Lower leg skin (tissue), 4 donors: ENCODE measurements around the gene OGDH. TPM values are rescaled to one million over a fixed set of nuclear protein-coding genes. Genes with fewer than 3 reads are reported as not detected.
A peak's percentile ranks its signal among the peaks of the same experiment; 100 is the strongest.

ENCODE experiments used
- DNase-seq, 2 donors: peaks; one replicate each; pipeline ENCODE4 v3.0.0-alpha.2; 2019; ENCODE audit warnings: low spot score in 2 of 2
- H3K4me3 ChIP-seq: fragments of 200-600 bp; sonication (generic); 2 replicates; pipeline ENCODE4 v1.5.1; 2017; ENCODE audit warnings: mild to moderate bottlenecking, low read depth; ENCODE audit not compliant: poor library complexity, severe bottlenecking
- POLR2A ChIP-seq, 2 donors: fragments of 450-650 bp; IDR thresholded peaks; one replicate each; pipeline ENCODE4 v1.6.1; 2016 to 2017; ENCODE audit warnings: antibody characterized with exemption in 2 of 2, mild to moderate bottlenecking in 1 of 2, moderate library complexity in 1 of 2
- WGBS, 2 donors: methylation state at CpG; one replicate each; pipeline ENCODE4 v1.1.5; 2018; 5-methylcytosine and 5-hydroxymethylcytosine counted together
- intact Hi-C: fragments of 100-400 bp; cut with DNase I; formaldehyde crosslinking; loops from one replicate; pipeline ENCODE4 v1.15.0; 2023; ENCODE audit warnings: low total_unique reads
- total RNA-seq, 4 donors: library from RNA; depleted of rRNA; stranded (reverse); fragments of >200 nt; gene quantifications; one replicate each; pipeline ENCODE4 v1.1.0, GENCODE V29; 2016
- TF ChIP-seq, protein P1 (sequence below), 3 donors: fragments of 450-650 bp; IDR thresholded peaks; one replicate each; pipeline ENCODE4 v1.5.1; 2016; ENCODE audit warnings: antibody characterized with exemption in 3 of 3, mild to moderate bottlenecking in 3 of 3, moderate library complexity in 2 of 3

The OGDH gene
- total RNA-seq, 4 donors from 2014 or later, result 106 to 152 (median 126) TPM

DNA sequence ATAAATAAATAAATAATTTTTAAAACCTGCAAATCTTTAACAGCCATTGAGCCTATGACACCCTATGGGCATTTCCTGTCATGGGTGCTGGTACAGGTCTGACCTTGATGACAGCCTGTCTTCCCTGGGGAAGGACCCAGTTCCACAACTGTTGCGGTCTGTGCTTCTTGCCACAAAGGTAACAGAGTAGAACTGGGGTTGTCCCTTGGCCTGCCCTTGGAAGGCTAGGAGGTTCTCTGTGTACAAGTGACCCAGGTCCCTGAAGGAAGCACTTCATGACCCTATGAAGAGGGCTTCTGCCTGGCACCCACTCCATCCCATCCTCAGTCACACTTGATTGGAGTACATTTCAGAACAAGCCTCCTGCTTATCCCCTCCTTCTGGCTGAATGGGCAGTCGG is 66.9 kb downstream of the OGDH start:
- intact Hi-C loops, result no loop called here
- H3K4me3 ChIP-seq, result no peak overlapping the region
- peak in 1 of 2 donors; percentile 42 for DNase-seq
- 95 to 96% methylated on average over 2 of the region's 2 CpGs for WGBS, 2 donors
- TF ChIP-seq, protein P1, sequence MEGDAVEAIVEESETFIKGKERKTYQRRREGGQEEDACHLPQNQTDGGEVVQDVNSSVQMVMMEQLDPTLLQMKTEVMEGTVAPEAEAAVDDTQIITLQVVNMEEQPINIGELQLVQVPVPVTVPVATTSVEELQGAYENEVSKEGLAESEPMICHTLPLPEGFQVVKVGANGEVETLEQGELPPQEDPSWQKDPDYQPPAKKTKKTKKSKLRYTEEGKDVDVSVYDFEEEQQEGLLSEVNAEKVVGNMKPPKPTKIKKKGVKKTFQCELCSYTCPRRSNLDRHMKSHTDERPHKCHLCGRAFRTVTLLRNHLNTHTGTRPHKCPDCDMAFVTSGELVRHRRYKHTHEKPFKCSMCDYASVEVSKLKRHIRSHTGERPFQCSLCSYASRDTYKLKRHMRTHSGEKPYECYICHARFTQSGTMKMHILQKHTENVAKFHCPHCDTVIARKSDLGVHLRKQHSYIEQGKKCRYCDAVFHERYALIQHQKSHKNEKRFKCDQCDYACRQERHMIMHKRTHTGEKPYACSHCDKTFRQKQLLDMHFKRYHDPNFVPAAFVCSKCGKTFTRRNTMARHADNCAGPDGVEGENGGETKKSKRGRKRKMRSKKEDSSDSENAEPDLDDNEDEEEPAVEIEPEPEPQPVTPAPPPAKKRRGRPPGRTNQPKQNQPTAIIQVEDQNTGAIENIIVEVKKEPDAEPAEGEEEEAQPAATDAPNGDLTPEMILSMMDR (IDR thresholded peaks at IDR 0.05), result no peak
- TF ChIP-seq POLR2A (IDR thresholded peaks at IDR 0.05), result no peak

DNA sequence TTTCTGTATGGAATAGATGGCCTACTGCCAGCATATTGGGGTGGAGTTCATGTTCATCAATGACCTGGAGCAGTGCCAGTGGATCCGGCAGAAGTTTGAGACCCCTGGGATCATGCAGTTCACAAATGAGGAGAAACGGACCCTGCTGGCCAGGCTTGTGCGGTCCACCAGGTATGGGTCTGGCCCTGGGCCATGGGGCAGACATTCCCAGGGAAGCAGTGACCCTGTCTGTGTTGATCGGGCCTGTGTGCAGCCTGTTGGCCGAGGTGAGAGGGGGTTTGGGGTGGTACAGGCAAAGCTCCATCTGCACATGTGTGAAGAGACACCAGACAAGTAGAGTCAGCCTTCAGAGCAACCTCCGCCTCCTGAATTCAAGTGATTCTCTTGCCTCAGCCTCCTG is 67.3 kb downstream of the OGDH start:
- DNase-seq, result peak in 1 of 2 donors; percentile 74
- intact Hi-C loops, result no loop called here
- no peak overlapping the region for H3K4me3 ChIP-seq
- WGBS, 2 donors, result 80 to 87% methylated on average over 4 to 6 of the region's 6 CpGs
- TF ChIP-seq, protein P1 (IDR thresholded peaks at IDR 0.05), result no peak
- TF ChIP-seq POLR2A (IDR thresholded peaks at IDR 0.05), result no peak

DNA sequence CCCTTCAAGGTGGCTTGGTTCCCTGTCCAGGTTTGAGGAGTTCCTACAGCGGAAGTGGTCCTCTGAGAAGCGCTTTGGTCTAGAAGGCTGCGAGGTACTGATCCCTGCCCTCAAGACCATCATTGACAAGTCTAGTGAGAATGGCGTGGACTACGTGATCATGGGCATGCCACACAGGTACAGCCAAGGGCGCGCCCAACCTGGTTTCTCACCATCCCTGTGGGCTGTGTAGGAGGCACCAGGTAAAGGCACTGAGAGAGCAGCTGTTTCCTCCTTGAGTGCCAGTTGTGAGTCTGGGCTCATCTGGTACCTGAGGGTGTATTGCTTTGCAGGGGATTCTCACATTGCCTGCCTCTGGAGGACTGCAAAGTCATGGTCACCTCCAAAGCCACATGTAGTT is 68.0 kb downstream of the OGDH start:
- intact Hi-C loops, result no loop called here
- peak in 1 of 2 donors; percentile 46 for DNase-seq
- 97 to 98% methylated on average over 7 of the region's 7 CpGs for WGBS, 2 donors
- no peak overlapping the region for H3K4me3 ChIP-seq
- TF ChIP-seq POLR2A (IDR thresholded peaks at IDR 0.05), result no peak
- TF ChIP-seq, protein P1 (IDR thresholded peaks at IDR 0.05), result no peak

DNA sequence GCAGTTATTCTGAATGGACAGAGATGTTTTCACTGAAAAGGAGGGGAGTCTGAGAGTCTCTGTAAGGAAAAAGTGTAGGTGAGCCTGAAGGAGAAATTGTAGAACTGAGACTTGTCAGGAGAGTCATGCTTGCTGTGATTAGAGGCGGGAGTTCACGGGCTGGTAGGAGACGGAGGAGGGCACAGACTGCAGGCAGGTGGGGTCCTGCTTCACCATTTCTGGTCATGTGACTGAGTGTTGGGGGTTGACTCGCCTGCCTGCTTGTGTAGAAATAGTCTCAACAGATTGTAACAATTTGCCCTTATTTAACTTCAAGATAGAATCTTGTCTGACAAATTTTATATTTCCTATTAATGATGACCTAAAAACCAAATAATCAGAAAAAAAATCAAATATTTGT is 70.3 kb downstream of the OGDH start:
- WGBS, 2 donors, result 90 to 93% methylated on average over 4 of the region's 4 CpGs
- no peak for DNase-seq
- no peak for TF ChIP-seq POLR2A (IDR thresholded peaks at IDR 0.05)
- TF ChIP-seq, protein P1 (IDR thresholded peaks at IDR 0.05), result no peak
- intact Hi-C loops, result no loop called here
- H3K4me3 ChIP-seq, result no peak overlapping the region

DNA sequence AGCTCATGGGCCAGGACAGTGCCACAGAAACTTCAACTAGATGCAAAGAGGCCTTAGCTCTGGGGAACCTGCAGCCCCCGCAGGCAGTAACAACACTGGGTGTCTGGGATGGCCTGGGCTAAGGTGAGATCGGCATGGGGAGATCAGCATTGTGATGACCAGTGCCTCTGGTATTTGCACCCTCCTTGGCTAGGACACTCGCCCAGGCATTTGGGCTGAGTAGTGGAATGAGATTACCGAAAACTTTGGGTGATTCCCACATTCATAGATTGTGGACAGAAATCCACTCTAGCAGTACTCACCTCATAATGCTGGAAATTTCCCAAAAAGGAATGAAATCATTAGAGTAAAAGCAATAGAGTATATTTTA is 71.7 kb downstream of the OGDH start:
- DNase-seq, result peak in 1 of 2 donors; percentile 68
- intact Hi-C loops, result no loop called here
- no peak overlapping the region for H3K4me3 ChIP-seq
- TF ChIP-seq, protein P1 (IDR thresholded peaks at IDR 0.05), result no peak
- no peak for TF ChIP-seq POLR2A (IDR thresholded peaks at IDR 0.05)
- WGBS, 2 donors, result 77 to 84% methylated on average over 4 of the region's 4 CpGs

DNA sequence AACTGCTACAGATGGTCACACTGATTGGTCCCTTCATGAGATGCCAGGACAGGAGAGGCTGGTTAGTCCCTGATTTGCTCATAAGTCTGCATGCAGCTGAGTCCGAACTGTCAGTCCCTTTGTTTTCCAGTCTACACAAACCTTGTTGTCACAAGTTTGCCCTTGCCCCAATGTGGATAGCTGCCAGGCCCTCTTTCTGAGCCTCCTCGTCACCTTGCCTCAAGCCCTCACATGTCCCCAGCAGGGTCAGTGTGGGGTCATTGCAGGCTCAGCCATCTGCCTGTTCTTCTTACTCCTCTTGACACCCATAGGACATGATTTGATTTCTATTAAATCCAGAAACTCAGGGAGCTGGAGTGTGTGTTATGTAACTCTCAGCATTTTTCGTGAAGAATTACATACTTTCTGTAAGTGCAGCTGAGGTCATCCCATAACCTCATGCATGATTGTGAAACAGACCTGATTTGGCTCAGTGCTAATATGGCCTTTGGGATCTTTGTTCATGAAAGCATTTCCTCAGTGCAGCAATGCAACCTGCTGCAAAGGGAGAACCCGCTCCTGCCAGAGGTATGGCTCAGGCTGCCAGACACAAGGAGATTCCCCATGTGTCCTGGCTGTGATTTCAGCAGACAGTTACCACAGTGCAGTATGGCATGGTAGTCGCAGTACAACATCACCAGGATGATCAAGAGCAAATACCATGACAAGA is 72.2 kb downstream of the OGDH start:
- intact Hi-C loops, result no loop called here
- no peak overlapping the region for H3K4me3 ChIP-seq
- DNase-seq, result peak; percentile 23 to 76
- whole genome bisulfite sequencing, 2 donors, result 36 to 39% methylated on average over 5 of the region's 5 CpGs
- TF ChIP-seq, protein P1 (IDR thresholded peaks at IDR 0.05), result no peak
- TF ChIP-seq POLR2A (IDR thresholded peaks at IDR 0.05), result no peak
